Activated naive CD4-positive, alpha-beta T cell treated with anti-CD3 and anti-CD28 coated beads, Interleukin-2, amount 50 U/mL, for 16 hours (primary cell): ENCODE measurements around the gene TRAPPC11.

Experiments used
- DNase-seq: peaks from one replicate; pipeline ENCODE4 v3.0.0-alpha.2; 2020

TRAPPC11 gene

GRCh38 chr4:183760326-183760725 is 101.2 kb downstream of the TRAPPC11 start:
- DNase-seq: no peak
